Gastroesophageal sphincter (tissue), 3 donors: ENCODE data around the gene OR2T12.

Experiments used
- CTCF ChIP-seq, 4 experiments: fragments of 200-600 bp in 2 of 4; fragments of 450-650 bp in 2 of 4; sonication (generic) in 1 of 4; IDR thresholded peaks; one replicate each; pipeline ENCODE4 v1.5.1; 2017 to 2019; ENCODE audit warnings: antibody characterized with exemption in 4 of 4, mild to moderate bottlenecking in 2 of 4, moderate library complexity in 2 of 4
- POLR2A ChIP-seq, 2 donors: fragments of 450-650 bp; IDR thresholded peaks; one replicate each; pipeline ENCODE4 v1.6.1; 2017; ENCODE audit warnings: antibody characterized with exemption in 2 of 2, mild to moderate bottlenecking in 2 of 2, moderate library complexity in 1 of 2

DNA sequence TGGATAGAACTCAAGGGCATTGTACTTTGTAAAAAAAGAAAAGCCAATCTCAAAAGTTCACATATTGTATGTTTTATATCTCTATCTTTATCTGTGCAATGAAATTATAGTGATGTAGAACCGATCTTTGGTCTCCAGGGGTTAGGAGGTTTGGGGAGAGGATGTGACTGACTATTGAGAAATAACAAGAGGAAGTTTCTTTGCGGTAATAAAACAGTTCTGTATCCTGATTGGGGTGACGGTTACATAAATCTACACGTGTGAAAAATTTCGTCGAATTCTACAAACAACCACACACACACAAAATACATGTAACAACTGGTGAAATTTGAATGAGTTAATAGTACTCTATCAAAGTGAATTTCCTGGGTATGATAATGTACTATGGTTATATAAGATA lies 14.8 kb downstream of the OR2T12 start:
- TF ChIP-seq CTCF (IDR thresholded peaks at IDR 0.05) (no peak), POLR2A (IDR thresholded peaks at IDR 0.05) (no peak)
